Epithelial cell of esophagus (primary cell): Measurements from ENCODE around the gene CYB5RL.

Experiments
- DNase-seq: peaks from one replicate; pipeline ENCODE4 v3.0.0; 2010; ENCODE audit warnings: low read depth
- H3K4me3 ChIP-seq: 2 replicates; pipeline ENCODE4 v1.5.1; 2011; ENCODE audit warnings: mild to moderate bottlenecking, low read length, control low read depth
- CTCF ChIP-seq: IDR thresholded peaks from 2 replicates; pipeline ENCODE4 v1.5.1; 2011; ENCODE audit warnings: low read depth, mild to moderate bottlenecking, low read length, control low read depth, inconsistent platforms; ENCODE audit not compliant: insufficient read depth; ENCODE audit errors: missing control alignments

The CYB5RL gene

DNA sequence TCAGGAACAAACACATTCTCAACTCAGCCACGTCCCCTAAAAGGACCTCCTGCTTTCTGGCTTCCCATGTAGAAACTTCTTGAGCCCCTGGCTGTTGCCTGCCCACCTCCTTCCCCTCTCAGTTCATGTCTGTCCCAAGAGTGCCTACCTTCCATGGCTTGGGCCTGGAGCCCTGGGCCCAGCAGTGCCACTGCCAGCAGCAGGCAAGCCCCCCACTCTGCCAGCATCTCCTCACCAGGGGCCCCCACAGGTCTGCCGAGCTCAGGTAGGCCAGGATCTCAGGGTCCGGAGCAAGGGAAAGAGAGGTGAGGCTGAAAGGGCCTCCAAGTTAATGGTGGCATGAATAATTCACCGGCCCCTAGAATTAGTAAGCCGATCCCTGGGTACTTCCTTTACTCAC lies 47.1 kb downstream of the CYB5RL start, which contains the start of gene CDCP2:
Gene CDCP2, minus strand, starts transcription at position 305 of the 400 bp plus-strand sequence. Its CDS starts 78 bp downstream, at position 227.
- TF ChIP-seq CTCF = no peak
- no peak for DNase-seq
- H3K4me3 ChIP-seq = no peak within 1 kb of the TSS

- no peak for DNase-seq
- TF ChIP-seq CTCF = no peak
- H3K4me3 ChIP-seq = no peak overlapping the region
These were observed 48.8 kb downstream of the CYB5RL start for GRCh38 chr1:54151013-54151412.
